GM12878 (cell line): Measurements from ENCODE around the gene SAMD7.

ENCODE experiments used
- CBX3 ChIP-seq: fragments of 200-600 bp; sonication (generic); IDR thresholded peaks from 2 replicates; pipeline ENCODE4 v1.6.1; 2016; ENCODE audit warnings: low read depth, borderline replicate concordance
- CREM ChIP-seq: IDR thresholded peaks from 2 replicates; pipeline ENCODE4 v1.6.1; 2014; ENCODE audit warnings: antibody characterized with exemption, low read depth
- EGR1 ChIP-seq, 2 experiments: IDR thresholded peaks; 1 replicate in 1 of 2; 2 replicates in 1 of 2; pipeline ENCODE4 v1.6.1; 2011 to 2012; ENCODE audit warnings: low read depth in 2 of 2, low read length in 2 of 2, borderline replicate concordance in 1 of 2, mild to moderate bottlenecking in 1 of 2, moderate library complexity in 1 of 2
- NFYB ChIP-seq: IDR thresholded peaks from 2 replicates; pipeline ENCODE4 v1.6.1; 2011; ENCODE audit warnings: low read depth, mild to moderate bottlenecking, low read length, improper control_type of control experiment, moderate library complexity; ENCODE audit not compliant: insufficient read depth
- POLR2A ChIP-seq: IDR thresholded peaks from 2 replicates; pipeline ENCODE4 v1.6.1; 2011; ENCODE audit warnings: low read depth, mild to moderate bottlenecking, low read length
- SMAD5 ChIP-seq: IDR thresholded peaks from 2 replicates; pipeline ENCODE4 v1.6.1; 2016; ENCODE audit warnings: antibody characterized with exemption, low read depth
- ZNF217 ChIP-seq: fragments of 450-650 bp; IDR thresholded peaks from 2 replicates; pipeline ENCODE4 v1.6.1; 2017; ENCODE audit warnings: antibody characterized with exemption, mild to moderate bottlenecking
- TF ChIP-seq, protein P1 (sequence below): IDR thresholded peaks from 2 replicates; pipeline ENCODE4 v1.6.1; 2012; ENCODE audit warnings: low read depth, low read length, improper control_type of control experiment
- TF ChIP-seq, protein P2 (sequence below): IDR thresholded peaks from 2 replicates; pipeline ENCODE4 v1.6.1; 2011; ENCODE audit warnings: low read depth, mild to moderate bottlenecking, low read length, moderate library complexity, borderline replicate concordance; ENCODE audit errors: extremely low read depth
- TF ChIP-seq, protein P3 (sequence below), 3 experiments: IDR thresholded peaks in 2 of 3; conservative IDR thresholded peaks in 1 of 3; 2 replicates each; pipeline ENCODE4 v1.5.1; 2011; ENCODE audit warnings: low read depth in 3 of 3, low read length in 3 of 3, mild to moderate bottlenecking in 3 of 3, control low read depth in 2 of 3, moderate library complexity in 2 of 3, inconsistent platforms in 1 of 3, mixed read lengths in 1 of 3; ENCODE audit not compliant: control insufficient read depth in 2 of 3, insufficient read depth in 1 of 3; ENCODE audit errors: extremely low read depth in 1 of 3

DNA sequence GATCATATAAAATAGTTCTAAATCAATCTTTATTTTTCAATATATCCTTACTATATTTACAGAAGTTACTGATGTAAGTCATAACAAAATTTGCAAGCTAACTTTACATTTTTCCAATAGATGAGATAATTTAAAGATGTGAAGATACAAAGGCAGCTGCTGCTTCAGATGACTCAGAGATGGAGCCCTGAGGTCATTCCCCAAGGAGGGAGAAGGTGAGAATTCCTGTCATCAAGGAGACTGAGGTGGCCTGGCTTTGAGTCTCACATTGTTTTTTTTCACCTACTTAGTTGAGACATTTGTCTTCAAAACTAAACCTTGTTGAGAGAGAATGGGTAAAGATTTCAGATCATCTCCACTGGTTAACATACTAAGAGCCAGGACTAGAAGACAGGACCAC, 3.9 kb upstream of the SAMD7 start:
- TF ChIP-seq CREM (no peak), ZNF217 (no peak), EGR1 (IDR thresholded peaks at IDR 0.05; ENCODE audit: borderline replicate concordance in 1 of 2, low read depth in 2 of 2, low read length in 2 of 2) (no peak), POLR2A (no peak), SMAD5 (no peak), NFYB (no peak), CBX3 (no peak)
- TF ChIP-seq, protein P1, sequence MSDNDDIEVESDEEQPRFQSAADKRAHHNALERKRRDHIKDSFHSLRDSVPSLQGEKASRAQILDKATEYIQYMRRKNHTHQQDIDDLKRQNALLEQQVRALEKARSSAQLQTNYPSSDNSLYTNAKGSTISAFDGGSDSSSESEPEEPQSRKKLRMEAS: no peak
- TF ChIP-seq, protein P2, sequence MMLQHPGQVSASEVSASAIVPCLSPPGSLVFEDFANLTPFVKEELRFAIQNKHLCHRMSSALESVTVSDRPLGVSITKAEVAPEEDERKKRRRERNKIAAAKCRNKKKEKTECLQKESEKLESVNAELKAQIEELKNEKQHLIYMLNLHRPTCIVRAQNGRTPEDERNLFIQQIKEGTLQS: no peak
- TF ChIP-seq, protein P3, sequence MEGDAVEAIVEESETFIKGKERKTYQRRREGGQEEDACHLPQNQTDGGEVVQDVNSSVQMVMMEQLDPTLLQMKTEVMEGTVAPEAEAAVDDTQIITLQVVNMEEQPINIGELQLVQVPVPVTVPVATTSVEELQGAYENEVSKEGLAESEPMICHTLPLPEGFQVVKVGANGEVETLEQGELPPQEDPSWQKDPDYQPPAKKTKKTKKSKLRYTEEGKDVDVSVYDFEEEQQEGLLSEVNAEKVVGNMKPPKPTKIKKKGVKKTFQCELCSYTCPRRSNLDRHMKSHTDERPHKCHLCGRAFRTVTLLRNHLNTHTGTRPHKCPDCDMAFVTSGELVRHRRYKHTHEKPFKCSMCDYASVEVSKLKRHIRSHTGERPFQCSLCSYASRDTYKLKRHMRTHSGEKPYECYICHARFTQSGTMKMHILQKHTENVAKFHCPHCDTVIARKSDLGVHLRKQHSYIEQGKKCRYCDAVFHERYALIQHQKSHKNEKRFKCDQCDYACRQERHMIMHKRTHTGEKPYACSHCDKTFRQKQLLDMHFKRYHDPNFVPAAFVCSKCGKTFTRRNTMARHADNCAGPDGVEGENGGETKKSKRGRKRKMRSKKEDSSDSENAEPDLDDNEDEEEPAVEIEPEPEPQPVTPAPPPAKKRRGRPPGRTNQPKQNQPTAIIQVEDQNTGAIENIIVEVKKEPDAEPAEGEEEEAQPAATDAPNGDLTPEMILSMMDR (IDR thresholded peaks at IDR 0.05 in 2 of 3, conservative IDR thresholded peaks at IDR 0.05 in 1 of 3; ENCODE audit: control insufficient read depth in 2 of 3, extremely low read depth in 1 of 3, insufficient read depth in 1 of 3, low read depth in 3 of 3, low read length in 3 of 3): no peak
